ENCODE data around the gene RORB.

RORB gene

DNA sequence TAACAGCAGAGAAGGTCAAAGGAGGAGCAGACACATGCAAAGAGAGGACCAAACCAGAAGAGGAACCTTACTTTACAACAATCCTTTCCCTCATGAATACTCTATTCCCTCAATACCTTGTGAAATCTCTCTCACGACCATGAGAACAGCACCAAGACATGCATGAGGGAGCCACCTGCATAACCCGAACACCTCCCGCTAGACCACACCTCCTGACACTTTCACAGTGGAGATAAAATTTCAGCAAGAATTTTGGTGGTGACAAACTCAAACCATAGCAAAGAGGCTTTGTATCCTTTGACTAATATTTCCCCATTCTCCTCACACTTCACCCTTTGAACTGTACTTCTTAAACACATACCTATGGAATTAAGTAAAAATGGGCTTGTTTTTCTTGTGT is 101.7 kb downstream of the RORB start:
- DNase-seq (ENCODE audit: low read depth in 2 of 2): no peak

DNA sequence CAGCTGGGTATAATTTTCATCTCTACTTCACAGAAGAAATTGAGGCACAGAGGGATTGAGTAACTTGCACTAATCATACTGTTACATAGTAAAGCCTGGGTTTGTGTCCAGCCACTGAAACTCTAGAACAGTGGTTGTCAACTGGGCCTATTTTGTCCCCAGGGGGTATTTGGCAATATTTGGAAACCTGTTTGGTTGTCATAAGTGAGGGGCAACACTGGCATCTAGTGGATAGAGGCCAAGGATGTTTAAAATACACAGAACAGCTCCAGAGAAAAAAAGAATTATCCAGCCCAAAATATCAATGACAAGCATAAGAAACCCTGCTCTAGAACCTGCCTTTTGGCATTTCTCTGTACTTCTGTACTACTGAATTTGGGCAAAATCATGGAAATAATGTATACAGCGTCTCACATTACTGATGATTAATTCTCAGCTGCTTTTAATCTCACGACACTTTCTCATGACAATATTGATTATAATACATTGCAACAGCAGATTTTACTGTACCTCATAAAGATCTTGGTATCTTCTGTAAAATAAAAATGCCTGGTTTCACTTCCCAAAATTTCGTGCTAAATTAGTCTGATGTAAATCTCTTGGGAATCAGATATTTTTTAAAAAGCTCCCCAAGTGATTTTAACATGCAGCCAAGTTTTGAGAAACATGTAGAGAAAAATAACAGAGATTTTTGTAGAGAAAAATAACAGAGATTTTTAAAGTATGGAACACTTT is 112.7 kb downstream of the RORB start:
- no peak for DNase-seq (ENCODE audit: low read depth in 2 of 2)

DNA sequence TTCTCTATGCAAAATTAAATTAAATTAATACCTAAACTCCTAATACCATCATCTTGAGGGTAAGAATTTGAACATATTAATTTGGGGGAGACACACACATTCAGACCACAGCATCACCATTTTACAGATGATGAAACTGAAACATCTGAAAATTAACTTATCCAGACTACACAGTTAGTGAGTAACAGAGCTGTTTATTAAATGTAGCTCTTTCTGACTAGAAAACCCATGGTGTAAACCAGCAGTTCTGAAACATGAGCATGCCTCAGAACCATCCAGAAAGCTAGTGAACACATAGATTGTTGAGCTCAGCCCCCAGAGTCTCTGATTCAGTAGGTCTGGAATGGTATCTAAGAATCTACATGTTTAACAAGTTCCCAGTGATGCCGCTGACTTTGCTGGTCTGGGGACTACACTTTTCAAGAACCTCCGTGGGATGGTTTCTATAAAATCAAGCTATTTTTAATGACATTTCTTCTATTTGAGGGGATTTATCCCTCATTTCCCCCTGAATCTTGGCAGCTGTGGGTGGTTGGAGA is 113.5 kb downstream of the RORB start:
- no peak for DNase-seq (ENCODE audit: low read depth in 2 of 2)

DNA sequence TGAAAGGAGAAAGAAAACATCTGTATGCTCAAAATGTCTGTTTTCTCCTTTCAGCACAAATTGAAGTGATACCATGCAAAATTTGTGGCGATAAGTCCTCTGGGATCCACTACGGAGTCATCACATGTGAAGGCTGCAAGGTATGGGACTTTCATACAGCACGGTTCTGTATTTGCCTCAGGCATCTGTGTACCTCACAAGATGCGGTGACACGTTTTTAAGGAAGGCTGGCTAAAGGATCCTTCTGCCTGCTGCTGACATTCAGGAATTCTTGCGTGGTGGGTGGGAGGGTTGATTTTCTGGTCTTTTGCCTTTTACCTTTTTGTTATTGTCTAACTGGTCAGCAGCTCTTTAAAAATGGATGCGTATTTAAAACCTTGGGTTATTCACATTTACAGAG is 133.1 kb downstream of the RORB start:
- no peak for DNase-seq (ENCODE audit: low read depth in 2 of 2)

DNA sequence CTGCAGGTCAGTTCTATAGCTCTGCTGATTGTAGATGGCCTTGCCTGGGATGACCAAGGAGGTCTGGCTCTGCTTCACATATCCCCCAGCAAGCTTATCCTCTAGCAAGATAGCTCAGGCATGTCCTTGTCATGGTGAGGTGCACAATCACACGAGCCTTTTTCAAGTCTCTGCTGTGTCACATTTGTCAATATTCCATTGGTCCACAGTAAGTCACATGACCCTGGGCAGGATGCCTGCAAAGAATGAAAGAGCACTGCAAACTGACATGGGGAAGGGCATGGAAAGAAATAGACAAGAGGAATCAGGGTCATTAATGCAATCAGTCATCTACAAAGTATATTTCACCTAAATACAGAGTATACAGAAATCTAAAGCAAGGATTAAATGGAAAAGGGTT is 142.0 kb downstream of the RORB start:
- no peak for DNase-seq (ENCODE audit: low read depth in 2 of 2)

DNA sequence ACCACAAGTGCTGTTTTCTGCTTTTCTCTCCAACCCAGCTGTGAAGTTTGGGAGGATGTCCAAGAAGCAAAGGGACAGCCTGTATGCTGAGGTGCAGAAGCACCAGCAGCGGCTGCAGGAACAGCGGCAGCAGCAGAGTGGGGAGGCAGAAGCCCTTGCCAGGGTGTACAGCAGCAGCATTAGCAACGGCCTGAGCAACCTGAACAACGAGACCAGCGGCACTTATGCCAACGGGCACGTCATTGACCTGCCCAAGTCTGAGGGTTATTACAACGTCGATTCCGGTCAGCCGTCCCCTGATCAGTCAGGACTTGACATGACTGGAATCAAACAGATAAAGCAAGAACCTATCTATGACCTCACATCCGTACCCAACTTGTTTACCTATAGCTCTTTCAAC is 145.2 kb downstream of the RORB start:
- no peak for DNase-seq (ENCODE audit: low read depth in 2 of 2)

DNA sequence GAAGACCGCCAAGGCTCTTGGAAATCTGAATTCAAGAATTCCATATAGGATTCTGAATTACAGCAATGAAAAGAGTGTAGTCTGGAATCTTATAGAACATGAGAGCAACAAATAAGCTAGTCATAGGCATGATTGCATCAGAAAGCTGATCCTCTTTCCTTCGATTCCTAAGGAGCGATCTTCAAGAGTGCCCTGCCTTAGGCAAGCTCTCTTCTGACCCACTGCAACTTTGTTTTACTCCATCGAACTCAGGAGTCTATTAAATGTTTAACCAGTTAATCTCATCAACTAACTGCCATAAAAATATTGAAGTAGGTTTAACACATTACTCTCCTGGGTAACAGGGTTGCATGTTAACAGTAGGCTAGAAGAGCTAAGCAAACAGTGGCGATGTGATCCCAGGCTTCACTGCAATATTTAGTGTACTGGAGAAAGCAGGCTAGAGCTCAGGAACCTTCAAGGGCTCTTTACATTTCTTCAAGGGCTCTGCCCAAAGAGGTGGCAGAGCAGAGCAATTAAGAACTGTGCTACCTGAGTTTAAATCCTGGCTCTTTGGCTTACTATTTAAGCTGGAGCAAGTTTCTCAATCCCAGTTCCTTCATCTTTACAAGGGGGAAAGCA is 146.3 kb downstream of the RORB start:
- no peak for DNase-seq (ENCODE audit: low read depth in 2 of 2)

DNA sequence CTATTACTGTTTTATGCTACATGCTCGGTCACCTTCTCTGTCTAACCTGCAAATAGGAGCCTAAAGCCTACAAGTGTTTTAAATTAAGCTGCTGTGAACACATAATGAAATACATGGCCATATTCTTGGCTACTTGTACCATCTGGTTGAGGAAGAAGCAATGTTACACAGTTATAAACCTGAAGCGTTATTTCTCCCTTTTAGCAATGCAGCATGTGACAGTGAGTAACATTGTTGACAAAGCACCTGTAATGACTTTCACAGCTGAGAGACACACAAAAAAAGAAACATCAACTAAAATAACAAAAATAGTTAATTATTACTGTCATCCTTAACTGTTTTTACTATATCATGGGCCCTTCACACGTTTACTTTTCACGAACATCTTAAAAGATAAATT is 146.9 kb downstream of the RORB start:
- DNase-seq (ENCODE audit: low read depth in 2 of 2): no peak

DNA sequence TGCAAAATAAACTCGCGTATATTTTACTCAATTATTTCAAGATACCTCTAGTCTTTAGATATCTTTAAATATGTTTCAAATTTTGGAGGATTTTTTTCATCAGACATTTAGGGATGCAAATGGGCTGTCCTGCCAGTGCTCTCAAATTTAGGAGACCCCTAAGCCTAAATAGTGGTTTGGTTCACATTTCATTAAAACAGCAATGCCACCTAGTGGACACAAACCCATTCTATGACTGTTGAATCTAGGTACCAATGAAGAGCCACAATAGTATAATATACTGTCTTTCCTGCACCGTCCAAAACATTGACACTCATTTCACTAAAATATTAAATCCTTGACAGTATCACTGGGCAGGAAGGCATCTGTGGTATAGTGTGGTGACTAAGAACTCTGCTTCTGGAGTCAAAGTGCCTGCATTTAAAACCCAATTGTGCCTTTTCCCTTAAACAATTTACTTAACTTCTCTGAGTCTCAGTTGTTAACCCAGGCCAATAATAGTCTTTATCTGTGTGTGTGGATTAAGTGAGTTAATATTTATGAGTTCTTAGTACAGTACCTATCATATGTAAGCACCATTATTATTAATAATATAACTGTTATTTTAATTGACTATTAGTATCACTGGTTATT is 148.0 kb downstream of the RORB start:
- no peak for DNase-seq (ENCODE audit: low read depth in 2 of 2)

DNA sequence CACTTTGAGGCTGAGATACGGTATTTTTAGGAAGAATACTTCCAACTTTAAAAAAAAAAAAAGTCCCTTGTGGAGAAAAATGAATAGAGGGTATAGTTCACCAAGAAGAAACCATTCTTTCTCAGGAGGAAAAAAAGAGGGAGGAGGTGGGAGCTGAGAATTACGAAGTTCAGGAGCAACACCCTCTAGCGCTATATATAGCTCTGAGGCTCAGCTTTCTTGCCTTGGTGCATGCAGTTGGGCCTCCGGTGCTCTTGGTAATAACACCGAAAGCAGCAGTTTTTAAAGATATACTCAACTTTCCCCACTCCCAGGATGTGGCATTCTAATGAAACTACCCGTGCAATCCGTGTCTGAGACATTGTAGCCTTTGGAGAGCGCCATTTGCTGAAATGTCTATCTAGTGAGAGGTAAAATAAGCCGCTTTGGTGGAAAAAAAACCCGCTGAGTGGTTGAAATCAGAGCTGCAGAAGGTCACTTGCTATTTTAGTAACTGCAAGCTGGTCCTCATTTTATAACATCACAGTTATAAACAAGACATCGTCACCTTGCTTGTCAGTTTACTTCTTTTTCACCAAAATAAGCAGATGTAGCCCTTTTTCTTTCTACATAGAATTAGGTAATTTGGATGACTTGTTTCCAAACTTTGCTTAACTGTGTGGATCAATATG is 156.4 kb downstream of the RORB start:
- DNase-seq (ENCODE audit: low read depth in 2 of 2): no peak

DNA sequence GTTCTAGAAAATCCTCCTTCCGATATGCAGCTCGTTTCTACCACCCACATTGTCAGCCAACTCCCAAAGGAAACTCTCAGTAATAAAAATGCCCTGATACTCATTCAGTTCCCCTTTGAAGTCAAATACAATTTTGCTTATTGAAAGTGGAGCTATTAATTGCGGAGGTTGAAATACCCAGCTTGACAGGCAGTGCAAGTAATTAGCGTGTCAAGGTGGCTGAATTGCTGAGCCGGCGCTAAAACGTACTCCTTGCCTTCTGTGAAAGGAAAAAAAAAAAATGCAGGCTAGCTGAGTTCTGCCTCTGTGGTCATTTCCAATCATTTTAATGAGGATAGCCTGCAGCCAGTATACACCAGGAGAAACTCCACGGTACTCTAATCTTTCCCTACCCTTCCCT is 165.5 kb downstream of the RORB start:
- no peak for DNase-seq (ENCODE audit: low read depth in 2 of 2)

DNA sequence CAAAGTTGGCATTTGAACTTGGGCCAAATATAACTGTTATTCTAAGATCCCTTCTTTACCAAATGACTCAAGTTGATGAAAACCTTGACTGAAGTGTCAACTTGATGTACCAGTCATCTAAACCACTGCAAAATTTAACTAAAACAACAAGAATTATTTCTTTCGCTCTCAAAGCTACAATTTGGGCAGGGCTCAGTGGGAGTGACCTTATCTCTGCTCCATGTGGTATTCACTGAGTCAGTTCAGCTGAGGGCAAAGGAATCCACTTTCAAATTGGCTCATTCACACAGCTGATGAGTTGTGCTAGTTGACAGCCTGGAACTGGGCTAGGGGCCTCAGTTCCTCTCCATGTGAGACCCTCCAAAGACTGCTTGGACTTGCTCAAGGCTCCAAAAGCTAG is 166.3 kb downstream of the RORB start:
- DNase-seq (ENCODE audit: low read depth in 2 of 2): no peak

DNA sequence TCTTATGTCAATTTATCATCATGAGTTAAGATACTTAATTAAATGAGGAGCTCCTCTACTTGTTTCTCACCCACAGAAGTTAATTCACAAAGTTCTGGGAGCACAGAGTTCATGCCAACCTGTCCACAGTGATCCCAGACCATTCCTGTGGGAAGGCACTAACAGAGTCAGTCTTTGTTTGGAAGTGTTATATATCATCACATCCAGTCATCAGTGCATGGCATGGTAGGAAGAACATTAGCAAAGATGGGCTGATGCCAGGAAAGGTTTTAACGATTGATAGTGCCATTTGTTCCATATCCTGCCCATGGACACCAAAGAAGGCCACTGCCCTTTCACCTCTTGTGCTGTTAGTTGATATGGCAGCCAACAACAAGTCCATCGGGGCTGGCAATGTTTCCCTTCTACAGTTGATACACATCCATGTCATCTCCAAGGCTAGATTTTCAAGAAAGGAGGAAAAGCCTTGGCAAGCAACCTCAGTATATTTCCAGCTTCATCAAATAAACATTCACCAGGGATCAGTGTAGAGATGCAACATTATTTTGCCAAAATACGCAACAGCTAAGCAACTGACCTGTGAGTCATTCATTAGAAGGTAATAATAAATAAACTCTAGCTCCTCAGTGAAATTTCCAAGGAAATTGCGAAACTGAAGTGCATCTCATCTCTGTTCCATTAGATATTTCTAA is 169.6 kb downstream of the RORB start:
- DNase-seq (ENCODE audit: low read depth in 2 of 2): no peak

DNA sequence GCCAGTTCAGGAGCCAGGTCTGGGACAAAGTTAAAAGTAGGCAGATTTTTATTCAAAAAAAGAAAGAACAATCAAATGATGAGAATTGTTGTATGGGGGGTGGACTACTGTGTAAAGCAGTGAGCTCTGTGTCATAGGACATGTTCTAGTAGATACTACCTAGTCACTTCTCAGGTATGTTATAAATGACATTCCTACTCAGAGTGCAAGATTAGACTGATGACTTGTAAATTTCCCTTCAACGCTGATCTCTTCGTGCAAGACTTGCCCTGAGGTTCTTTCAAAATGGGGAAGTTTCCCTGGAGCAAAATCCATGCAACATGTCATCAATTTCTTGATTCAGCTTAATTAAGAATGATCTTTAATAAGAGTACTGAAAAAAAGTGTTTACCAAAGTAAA is 175.1 kb downstream of the RORB start:
- DNase-seq (ENCODE audit: low read depth in 2 of 2): no peak

DNA sequence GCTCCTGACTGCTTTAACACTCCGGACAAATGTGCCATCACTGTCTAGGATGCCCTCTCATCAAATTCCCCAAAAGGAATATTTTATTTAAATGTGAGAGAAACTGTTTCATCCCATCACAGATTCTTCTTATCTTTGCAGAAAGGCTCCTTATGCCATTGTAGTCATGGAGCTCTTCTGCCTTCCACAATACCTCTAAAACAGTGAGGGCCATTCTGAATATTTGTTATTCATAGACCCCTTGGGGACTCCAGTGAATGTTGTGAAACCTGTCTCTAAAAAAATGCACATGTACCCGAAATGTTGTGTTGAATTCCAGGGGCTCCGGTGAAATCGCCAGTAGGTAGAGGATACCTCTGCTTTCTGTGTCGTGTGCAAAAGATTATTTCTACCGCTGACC is 176.9 kb downstream of the RORB start:
- DNase-seq (ENCODE audit: low read depth in 2 of 2): no peak

DNA sequence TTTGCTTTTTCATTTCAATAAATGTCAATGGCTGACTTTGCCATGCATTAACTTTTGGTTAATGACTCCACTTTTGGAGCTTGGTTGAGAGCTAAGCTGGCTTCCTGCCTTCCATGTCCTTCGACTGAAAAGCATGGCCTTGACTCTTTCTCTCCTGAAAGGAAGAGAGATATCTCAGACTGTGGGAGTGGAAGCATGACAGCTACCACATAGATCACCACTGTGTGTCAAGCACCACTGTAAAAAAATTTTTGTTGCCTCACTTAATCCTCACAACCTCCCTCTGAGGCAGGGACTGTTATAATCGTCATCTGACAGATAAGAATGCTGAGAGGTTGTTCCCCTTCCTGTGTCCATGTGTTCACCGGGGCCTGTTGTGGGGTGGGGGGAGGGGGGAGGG is 184.8 kb downstream of the RORB start:
- DNase-seq (ENCODE audit: low read depth in 2 of 2): no peak

DNA sequence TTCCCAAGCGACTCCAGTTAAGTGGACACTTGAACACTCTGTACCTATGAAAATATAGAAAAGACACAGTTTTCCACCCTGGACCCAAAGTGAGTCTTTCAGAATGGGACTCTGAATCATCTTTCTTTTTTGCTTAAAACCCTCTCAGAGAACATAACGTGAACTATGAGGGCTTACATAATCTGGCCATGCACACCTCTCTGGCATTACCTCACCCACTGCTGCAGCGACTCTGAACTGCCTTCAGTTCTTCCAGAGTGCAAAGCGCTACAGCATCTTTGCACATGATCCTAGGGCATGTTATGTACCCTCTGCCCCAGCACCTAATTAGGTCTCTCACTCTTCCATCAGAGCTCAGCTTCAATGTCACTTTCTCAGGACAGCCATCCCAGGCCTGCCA is 186.2 kb downstream of the RORB start:
- no peak for DNase-seq (ENCODE audit: low read depth in 2 of 2)

DNA sequence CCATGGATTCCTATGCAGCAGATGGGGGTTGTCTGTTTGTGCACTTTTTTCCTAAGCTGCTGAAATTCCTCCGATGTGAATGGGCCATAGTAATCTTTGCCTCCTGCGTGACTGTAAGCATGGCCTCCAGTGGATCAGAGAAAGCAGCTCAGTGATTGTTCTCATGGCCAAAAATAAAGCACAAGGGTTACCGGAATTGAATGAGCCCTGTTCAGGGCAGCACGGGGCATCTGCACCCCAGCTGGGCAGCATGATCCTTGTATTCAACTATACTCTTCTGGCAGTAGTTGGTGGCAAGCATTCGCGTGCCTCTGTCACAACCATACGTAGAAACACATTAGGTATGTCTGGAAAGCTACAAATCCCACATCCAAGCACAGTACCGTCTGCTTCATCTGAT is 193.9 kb downstream of the RORB start:
- DNase-seq (ENCODE audit: low read depth in 2 of 2): no peak

DNA sequence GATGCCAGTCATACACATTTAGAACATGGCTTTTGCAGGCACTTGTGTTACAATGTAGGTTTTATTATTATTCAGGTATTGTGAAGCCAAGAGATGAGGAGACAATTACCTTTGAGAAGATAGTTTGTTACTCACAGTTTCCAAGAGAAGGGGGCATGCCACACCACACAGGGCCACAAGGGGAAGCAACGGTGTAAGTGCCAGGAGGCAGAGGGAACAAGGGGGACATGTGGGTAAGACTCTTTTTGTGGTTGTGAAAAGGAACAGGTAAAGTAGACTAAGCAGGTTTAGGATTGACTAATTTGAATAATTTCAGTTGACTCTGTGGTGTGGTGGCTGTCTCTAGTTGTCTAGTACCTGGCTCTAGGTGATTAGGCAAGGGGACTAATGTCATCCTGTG is 199.4 kb downstream of the RORB start:
- DNase-seq (ENCODE audit: low read depth in 2 of 2): no peak

DNA sequence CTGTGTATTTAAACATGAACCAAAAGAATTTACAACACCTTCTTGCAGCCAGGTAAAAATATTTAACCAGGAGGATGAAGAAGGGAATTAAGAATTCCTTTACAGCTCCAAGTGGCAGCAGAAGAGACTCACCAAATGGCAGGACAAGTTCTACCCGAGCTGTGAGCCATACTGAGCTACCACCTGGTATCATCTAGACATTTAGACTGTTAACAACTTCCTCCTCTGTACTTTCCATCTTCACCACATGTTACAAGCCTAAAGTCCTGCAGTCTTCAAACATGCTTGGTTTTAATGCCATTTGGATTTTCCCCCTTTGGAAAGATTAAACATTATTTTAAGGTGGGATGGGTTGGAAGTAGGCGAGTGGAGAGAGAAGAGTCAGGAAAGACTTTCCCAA is 200.4 kb downstream of the RORB start:
- DNase-seq (ENCODE audit: low read depth in 2 of 2): no peak

DNA sequence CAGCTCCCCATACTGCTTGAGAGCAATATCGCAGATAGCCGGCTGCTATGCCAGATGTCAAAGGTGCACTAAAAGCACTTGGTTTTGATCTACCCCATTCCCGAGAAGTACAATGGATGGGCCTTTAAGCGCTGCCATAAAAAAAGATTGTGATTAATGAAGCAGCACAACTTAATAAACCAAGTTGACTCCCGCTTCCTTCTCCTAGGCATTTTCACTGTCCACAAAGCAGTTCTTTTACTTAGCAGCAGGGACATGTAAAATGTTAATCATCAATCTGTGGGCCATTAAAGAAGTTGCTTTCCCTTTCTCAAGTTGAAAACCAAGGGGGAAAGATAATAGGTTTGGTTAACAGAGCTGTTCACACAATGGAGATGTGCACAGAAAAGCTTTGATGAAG is 214.2 kb downstream of the RORB start:
- DNase-seq (ENCODE audit: low read depth in 2 of 2): no peak

DNA sequence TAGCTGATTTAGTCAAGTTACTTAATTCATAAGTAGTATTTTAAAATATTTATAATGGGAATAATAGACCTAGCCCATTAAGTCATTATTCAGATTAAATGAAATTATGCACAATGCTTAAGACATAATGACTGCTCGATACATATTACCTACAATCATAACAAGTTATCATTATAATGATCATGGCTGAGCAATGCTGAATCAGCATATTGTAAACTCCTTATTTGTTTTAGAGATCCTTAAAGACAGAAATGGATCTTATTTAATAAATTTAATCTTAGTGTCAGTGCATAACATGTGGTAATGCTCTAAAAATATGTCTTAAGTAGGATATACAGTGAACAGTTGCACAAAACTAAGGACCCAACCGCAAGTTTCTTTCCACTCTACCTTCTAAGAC is 221.6 kb downstream of the RORB start:
- DNase-seq (ENCODE audit: low read depth in 2 of 2): no peak

All from stimulated activated CD4-positive, alpha-beta T cell treated with anti-CD3 and anti-CD28 coated beads, Interleukin-4, amount 100 ng/mL, for 48 hours (primary cell).